GM18867 (cell line): Measurements from ENCODE around the gene ADGRD1.
"Not testable (repeated sequence)": the region's sequence is repeated elsewhere in the genome, so short reads cannot be mapped to it uniquely, and the experiment has no call there.

ENCODE experiments used
- ATAC-seq: cut with Tn5 transposase; IDR thresholded peaks from one replicate; pipeline ENCODE4 v1.9.1; 2021; ENCODE audit warnings: mild to moderate bottlenecking, moderate library complexity; ENCODE audit not compliant: unreplicated experiment

Gene ADGRD1

DNA sequence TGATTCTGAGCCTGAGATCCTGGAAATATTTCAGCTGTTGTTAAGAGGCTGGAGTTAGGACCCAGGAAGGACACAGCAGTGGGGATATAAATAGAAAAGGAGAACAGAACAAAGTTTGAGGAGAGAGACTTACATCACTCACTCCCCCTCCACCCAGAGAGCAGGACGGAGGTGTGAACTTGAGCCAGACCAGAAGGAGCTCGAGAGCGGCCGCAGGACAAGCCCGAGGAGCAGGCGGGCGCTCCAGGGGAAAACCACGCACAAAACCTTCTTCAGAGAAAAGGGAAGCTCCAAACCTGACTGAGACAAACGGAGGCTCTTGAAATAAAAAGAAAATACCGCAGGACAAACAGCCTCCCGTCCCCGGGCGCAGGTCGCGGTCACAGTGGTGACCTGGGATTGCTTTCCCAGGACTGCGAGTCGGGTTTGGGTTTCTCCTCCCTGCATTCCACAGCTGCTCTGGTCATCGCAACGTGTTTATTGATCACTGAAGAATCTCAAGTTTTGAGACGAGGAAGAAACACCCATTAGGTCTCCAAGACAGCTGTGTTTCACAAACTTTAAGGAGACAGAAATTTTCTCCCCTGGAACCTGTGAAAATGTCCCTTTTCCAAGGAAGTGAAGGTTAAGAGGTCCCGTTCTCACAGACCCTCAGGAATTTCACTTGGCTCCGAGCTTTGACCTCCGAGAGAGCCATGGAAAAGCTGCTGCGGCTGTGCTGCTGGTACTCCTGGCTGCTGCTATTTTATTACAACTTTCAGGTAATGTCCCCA is at the start of gene ADGRD1:
Gene ADGRD1, plus strand, starts transcription at position 137 of the 773 bp plus-strand sequence. Its CDS starts 559 bp downstream, at position 696.
- no peak for ATAC-seq

DNA sequence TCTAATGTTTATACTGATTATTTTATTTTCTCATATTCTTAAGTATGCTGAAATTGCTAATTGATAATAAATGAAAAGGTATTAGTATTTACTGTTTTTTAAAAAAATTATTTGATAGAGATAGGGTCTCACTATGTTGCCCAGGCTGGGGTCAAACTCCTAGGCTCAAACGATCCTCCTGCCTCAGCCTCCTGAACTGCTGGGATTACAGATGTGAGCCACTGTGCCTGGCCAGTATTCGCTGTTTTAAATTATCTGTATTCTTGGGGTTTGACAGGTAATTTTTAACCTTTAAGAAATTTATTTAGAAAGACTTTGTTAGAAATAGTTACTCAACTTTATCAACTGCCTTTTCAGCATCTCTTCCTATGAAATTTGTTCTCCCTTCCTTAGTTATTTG is 49.6 kb upstream of the ADGRD1 start:
- no peak for ATAC-seq

DNA sequence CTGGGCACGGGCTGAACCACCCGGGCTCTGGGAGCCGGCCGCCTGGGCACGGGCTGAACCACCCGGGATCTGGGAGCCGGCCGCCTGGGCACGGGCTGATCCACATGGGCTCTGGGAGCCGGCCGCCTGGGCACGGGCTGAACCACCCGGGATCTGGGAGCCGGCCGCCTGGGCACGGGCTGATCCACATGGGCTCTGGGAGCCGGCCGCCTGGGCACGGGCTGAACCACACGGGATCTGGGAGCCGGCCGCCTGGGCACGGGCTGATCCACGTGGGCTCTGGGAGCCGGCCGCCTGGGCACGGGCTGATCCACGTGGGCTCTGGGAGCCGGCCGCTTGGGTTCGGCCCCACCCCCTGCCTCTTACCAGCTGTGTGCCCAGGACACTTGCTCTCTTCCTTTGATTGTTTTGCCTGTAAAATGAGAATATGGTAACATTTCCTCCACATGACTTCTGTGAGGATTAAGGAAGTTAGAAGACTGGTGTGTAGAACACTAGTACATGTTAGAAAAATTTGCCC is 48.7 kb upstream of the ADGRD1 start:
- ATAC-seq: not testable (repeated sequence)

DNA sequence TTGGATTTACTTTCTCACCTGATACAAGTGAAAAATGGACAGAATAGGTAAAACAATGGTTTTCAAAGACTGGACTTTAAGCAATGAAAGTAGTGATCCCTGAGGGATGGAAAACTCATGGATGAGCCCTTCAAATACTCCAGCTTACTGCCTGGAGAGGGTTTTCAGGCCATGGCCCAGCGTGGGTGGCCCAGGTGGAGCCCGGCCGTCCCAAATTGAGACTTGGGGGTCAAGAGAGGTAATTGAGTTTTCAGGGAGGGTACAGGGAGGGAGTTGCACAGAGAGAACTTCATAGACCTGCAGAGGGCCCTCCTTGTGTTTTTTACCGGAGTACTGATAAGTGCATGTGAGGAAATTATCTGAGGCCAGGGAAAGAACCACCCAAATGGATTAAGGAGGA is 44.6 kb upstream of the ADGRD1 start:
- ATAC-seq: no peak

DNA sequence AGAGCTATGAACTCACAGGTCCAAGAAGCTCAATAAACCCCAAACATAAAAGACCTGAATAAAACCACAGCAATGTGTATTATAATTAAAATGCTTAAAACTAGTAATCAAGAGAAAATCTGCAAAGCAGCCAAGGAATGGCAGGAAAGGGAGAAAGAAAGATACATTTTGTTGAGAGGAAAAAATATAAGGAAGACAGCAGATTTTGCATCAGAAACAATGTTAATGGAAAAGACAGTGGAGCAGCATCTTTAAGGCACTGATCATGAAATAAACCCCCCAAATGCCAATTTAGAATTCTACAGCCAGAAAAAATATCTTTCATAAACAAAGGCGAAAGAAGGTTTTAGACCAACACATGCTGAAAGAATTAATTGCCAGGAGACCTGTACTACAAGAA is 42.5 kb upstream of the ADGRD1 start:
- no peak for ATAC-seq

DNA sequence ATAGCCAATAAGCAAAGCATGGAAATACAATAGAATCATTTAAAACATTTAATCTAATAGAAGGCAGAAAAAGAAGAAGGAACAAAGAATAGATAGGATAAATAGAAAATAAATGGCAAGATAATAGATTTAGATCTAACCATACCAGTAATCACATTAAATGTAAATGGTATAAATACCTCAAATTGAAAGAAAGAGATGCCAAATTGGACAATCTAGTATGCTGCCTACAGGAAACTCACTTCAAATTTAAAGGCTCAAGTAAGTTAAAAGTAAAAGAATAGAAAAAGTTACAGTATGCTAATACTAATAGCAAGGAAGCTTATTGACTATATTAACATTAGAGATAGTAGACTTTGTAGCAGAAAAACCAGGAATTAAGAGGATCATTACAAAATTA is 41.8 kb upstream of the ADGRD1 start:
- no peak for ATAC-seq

DNA sequence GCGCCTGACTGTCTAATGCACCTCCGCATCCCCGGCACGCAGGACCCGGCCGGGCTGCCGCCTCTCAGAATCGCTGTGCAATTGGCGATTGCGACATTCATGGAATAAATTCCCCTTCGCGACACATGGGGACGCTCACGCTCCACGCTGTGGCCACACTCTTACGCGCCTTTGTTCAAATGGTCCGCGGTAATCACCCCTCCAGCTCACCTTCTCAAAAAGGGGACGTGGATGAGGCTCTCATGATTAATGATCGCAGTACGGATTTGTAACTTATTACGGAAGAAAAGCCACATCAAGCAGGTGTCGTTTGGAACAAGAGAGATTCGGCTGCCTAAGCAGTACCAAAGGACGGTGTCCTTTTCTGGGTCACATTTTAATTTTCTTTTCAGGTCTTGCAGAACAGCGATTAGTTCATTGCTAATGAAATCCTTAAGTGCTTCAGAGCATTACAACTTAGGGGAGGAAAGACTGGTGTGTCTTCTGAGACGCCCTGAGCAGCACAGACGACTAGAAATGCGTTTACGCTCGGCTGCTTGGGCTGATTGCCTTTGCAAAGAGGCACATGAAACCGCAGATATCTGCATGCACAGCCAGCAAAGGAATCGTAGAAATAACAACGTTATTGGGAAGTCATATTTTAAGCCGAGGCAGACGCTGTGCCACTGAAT is 37.3 kb upstream of the ADGRD1 start:
- no peak for ATAC-seq

DNA sequence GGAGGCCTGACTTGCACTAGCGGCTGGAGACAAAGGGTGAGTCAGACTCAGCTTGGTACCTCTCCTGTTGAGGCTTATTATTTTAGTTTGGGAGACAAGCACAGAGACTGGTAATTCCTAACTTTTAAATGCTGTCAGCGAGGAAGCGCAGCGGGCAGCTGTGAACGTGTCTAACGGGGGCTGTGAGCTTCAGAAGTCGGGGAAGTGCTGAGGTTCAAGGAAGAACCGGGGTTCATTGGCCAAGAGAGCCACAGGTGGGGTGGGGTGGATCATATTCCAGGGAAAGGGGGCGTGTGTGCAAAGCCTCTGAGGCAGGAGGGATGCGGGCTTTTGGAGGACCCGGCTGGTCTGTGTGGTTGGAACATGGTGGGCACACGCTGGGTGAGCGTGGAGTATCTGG is 36.1 kb upstream of the ADGRD1 start:
- ATAC-seq: no peak

DNA sequence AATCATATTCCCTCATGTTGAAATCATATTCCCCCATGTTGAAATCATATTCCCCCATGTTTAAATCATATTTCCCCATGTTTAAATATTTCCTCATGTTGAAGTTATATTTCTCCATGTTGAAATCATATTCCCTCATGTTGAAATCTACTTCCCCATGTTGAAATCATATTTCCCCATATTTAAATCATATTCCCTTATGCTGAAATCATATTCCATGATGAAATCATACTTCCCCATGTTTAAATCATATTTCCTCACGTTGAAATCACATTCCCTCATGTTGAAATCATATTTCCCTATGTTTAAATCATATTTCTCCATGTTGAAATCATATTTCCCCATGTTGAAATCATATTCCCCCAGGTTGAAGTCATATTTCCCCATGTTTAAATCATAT is 34.6 kb upstream of the ADGRD1 start:
- ATAC-seq: no peak

DNA sequence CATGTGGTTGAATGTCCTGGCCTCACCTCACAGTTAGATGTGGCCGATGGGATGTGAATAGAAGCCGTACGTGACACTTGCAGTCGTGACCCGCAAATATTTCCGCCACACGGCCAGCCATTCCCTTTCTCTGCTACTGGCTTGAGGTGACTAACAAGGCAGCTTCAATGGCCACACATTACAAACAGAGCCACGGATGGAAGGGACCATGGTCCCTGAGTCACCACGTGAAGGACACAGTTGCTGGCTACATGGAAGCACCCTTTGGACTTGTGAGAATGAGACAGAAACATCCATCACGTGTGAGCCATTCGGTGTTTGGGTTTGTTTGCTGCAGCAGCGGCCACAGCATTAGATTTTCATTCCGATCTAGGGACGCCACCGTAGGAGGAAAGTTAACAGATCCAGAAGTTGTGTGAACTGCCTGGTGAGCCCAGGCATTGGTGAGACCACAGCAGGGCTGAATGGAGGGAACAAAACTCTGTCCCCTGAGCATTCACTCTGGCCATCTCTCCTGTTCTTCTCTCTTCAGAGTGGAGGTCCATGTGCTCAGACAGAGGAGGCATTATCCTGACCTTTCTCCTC is 33.5 kb upstream of the ADGRD1 start:
- no peak for ATAC-seq

DNA sequence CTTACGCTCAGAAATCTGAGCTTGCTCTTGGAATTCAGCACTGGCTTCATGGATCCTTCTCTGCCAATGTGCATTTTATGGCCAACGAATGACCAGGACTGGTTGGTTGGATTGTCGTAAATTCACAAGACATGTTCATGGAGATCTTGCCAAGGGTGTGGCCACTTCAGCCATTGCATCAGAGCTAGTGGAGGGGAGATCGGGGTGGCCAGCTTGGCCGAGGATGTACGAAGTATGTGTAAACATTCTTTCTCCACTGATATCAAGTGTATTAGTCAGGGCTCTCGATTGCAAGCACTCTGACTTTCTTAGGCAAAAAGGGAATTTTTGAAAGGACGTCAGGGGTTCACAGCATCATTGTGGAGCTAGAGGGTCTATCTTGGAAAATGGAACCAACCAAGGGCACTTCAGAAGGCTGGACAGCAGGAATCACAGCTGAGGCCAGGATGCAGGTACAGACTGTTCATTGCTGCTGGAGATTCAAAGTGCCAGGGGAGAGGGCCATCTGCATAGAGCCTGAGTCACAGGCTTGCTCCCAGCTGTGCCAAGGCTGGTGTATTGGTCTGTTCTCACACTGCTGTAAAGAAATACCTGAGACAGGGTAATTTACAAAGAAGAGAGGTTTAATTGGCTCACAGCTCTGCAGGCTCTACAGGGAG is 32.9 kb upstream of the ADGRD1 start:
- no peak for ATAC-seq

DNA sequence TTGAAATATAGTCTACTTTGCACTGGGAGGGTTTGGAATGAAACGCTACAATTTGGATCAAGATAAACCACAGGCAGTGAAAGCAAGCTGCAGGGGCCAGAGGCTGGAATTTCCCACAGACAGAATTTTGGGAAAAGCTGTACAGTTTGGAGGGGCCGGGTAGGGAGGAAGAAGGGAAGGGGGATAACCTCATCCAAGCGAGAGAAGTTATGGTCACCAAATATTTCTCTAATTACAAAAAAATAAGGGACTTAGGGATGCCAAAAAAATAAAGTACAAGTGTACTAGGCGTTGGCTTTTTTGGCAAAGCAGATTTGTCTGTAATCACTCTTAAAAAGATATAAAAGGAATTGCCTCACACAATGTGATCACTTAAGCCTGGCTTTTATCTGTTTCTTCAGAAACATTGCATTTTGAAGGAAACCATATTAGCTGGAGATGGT is 31.2 kb upstream of the ADGRD1 start:
- ATAC-seq: no peak

DNA sequence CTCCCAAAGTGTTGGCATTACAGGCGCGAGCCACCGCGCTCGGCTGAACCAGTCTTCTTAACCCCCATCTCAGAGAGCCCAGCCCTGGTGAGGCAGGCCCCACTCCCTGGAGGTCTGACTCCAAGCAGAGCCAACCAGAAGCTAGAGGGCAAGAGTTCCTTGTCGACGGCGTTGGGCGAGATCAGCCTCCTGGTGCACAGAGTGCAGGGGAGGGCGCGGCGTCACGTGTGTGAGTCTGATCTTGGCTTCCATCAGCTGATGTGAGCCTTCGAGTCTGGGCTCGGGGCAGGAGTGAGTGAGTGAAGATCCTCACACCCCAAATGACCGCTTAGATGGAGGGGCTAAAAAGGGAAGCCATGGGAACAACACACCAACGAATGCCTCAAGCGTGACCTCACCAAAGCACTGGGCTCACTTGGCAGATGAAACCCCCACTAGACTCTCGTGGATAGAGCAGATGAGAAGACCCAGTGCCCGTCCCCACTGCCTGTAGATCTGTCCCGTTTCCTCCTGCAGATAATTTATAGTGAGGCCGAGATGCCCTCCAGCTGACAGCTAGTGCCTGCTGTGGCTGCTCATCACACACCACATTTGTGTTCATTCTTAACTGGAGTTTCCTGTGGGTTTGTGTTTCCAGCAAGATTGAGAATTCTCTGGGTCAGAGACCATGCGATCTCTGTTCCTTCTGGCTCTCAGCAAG is 28.6 kb upstream of the ADGRD1 start:
- ATAC-seq: no peak

DNA sequence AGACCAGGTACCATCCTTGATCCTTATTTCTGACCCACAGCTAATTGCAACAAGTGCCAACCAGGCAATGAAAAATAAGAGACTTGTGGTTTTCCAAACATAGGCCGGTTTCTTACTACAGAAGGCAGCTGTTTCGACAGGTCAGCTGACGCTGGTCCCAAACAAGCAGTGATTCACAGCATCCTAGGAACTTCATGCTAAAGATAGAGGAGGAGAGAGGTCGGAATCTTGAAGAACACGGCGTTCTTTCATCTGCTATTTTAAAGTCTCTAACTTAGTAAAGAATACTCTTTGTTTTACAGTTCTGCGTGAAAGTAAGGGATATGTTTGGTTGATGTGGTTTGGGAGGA is 28.1 kb upstream of the ADGRD1 start:
- ATAC-seq: no peak

DNA sequence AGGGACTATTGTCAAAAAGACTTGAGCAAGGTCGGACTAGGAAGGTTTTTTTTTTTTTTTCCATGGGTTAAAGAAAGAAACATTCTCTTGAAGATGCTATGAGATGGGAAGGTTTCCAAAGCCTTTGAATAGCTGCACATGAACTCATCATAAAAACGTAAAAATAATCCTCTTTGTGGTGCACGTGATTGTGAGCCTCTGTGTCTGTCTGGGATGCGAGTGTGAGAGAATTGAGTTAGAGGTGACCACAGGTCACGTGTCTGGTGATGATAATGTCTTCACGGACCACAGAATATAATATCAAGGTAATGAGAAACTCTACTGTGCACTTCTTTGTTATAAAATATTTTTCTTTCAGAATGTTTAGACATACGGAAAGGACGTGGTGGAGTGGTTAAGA is 24.3 kb upstream of the ADGRD1 start:
- ATAC-seq: no peak

DNA sequence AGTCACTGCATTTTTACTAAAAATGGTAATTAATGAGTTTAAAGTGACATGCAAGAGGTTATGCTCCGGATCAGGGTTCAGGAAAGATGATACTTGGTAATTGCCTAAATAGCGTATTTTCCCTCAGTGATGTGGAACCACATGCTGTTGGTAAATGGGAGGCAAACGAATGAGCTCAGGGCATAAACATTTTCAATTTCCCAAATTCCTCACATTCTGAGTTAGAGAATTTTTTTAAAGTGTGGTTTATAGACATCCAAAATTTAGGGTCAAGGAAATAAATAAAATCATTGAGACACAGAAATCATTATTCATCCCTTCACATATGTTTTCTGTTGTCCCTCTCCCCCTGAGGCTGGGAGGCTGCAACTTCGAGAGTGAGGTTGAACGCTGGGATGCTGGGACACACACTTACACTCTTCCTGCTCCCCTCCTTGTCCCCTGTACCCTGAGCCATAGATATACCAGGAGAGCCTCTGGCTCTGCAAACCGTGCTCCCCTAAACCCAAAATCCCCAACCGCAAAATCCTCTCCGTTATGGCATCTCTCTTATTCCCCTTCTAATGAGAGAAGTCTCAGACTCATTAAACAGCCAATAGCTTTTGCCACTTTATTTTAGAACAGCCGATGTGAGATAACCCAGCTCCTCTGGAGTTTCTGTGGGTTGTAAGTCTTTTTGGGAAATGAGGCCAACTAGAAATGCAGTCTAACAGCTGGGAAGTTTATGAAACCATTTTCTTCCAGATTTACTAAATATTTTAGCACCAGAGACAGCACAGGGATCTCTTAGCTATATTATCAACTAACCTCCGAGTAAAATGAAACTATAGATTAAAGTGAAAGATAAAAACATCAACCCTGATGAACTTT is 21.4 kb upstream of the ADGRD1 start:
- no peak for ATAC-seq

DNA sequence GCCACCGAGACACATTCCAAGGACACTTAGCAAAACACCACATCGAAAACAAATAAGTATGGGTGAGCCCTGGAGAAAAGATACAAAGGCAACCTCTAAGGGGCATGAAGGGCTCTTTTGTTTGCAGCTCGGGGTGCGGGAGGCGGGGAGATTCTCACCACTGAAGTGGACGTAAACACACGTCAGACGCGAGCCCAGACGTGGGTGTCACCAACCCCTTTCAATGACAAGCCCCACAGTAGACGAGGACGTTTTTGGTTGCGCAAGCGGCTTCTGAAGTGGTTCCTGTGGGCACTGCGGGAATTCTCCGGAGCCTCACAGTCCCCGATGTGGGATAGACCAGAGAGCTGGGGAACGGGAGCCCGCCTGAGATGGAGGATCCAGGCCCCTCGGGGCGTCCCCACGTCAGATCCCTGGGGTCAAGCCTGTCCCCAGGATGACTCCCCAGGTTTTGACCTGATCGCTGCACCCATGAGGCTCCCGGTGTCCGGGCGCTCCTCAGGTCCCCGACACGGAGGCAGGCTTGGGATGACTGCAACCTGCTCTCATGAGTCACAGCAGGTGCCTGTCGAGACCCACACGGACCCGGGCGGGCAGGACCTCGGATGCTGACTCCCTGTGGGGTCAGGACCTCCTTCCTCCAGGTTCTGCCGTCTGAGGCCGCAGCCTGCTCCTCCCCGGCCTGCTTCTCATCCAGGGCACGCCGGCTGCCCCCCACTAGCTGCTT is 20.3 kb upstream of the ADGRD1 start:
- ATAC-seq: no peak

DNA sequence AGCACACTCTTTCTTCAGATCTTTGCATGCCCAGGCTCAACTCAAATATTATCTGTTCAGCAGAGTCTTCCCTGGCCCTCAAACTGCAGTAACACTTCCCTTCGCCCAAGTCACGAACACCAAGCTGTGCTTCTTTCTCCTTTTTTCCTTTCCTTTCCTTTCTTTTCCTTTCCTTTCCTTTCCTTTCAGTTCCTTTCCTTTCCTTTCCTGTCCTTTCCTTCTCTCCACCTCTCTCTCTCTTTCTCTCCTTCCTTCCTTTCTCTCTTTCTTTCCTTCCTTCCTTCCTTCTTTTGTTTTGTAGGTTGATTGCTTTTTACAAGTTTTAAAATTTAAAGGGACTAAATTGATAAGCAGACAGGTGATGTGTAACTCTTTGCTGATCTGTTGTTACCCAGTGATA is 19.0 kb upstream of the ADGRD1 start:
- ATAC-seq: no peak

DNA sequence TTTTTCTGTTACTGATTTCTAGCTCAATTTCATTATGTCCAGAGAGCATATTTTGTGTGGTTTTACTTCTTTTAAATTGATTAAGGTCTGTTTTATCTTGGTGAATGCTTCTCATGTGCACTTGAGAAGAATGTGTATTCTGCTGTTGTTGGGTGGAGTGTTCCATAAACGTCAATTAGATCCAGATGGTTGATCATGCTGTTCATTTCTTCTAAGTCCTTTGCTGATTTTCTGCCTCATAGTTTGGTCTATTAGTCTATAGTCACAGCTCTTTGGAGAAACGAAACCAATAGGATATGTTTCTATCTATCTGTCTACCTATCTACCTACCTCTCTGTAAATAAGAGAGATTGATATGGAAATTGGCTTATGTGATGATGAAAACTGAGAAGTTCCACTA is 17.1 kb upstream of the ADGRD1 start:
- ATAC-seq: no peak
